DOHH2 (cell line): ENCODE results near the gene MGP.

Experiments used
- H3F3A ChIP-seq: fragments of 200-600 bp; sonication (generic), shearing (Covaris generic); 2 replicates; pipeline ENCODE4 v1.6.0; 2016; ENCODE audit warnings: antibody characterized with exemption, mild to moderate bottlenecking; ENCODE audit not compliant: control insufficient read depth, insufficient read depth
- H3K27ac ChIP-seq: fragments of 200-600 bp; sonication (generic); 2 replicates; pipeline ENCODE4 v1.5.1; 2014; ENCODE audit warnings: low read depth, mild to moderate bottlenecking, low read length, moderate library complexity
- H3K27me3 ChIP-seq: fragments of 200-600 bp; sonication (generic); 2 replicates; pipeline ENCODE4 v1.6.1; 2014; ENCODE audit warnings: mild to moderate bottlenecking, low read length, mixed read lengths; ENCODE audit not compliant: control insufficient read depth
- H3K36me3 ChIP-seq: fragments of 200-600 bp; sonication (generic); 2 replicates; pipeline ENCODE4 v1.6.1; 2014; ENCODE audit warnings: mild to moderate bottlenecking, low read length, moderate library complexity, mixed read lengths; ENCODE audit not compliant: control insufficient read depth
- H3K4me1 ChIP-seq: fragments of 200-600 bp; sonication (generic); 2 replicates; pipeline ENCODE4 v1.6.1; 2014; ENCODE audit warnings: mild to moderate bottlenecking, low read length, mixed read lengths; ENCODE audit not compliant: control insufficient read depth
- H3K4me2 ChIP-seq: fragments of 200-600 bp; sonication (generic); 2 replicates; pipeline ENCODE4 v1.6.0; 2014; ENCODE audit warnings: mild to moderate bottlenecking, low read length, moderate library complexity
- H3K4me3 ChIP-seq: fragments of 200-600 bp; sonication (generic); 2 replicates; pipeline ENCODE4 v1.5.1; 2014; ENCODE audit warnings: mild to moderate bottlenecking, low read length, mixed read lengths
- H3K79me2 ChIP-seq: fragments of 200-600 bp; sonication (generic); 2 replicates; pipeline ENCODE4 v1.6.1; 2014; ENCODE audit warnings: mild to moderate bottlenecking, low read length, mixed read lengths; ENCODE audit not compliant: control insufficient read depth
- H3K9me2 ChIP-seq: fragments of 200-600 bp; sonication (generic); replicated peaks from 2 replicates; pipeline ENCODE4 v1.6.1; 2014; ENCODE audit warnings: mild to moderate bottlenecking, low read length, mixed read lengths; ENCODE audit not compliant: control insufficient read depth
- H3K9me3 ChIP-seq: fragments of 200-600 bp; sonication (generic); 2 replicates; pipeline ENCODE4 v1.6.1; 2014; ENCODE audit warnings: antibody characterized with exemption, low read length, mixed read lengths; ENCODE audit not compliant: control insufficient read depth, insufficient read depth
- H4K20me1 ChIP-seq: fragments of 200-600 bp; sonication (generic); 2 replicates; pipeline ENCODE4 v1.6.0; 2014; ENCODE audit warnings: low read depth, mild to moderate bottlenecking, antibody characterized with exemption, low read length, moderate library complexity; ENCODE audit not compliant: control insufficient read depth, insufficient read depth
- CTCF ChIP-seq: fragments of 200-600 bp; sonication (generic); IDR thresholded peaks from one replicate; pipeline ENCODE4 v1.5.1; 2014; ENCODE audit warnings: antibody characterized with exemption, mild to moderate bottlenecking, low read depth, low read length; ENCODE audit not compliant: poor library complexity, severe bottlenecking
- EZH2phosphoT487 ChIP-seq: fragments of 200-600 bp; sonication (generic); IDR thresholded peaks from 2 replicates; pipeline ENCODE4 v1.6.1; 2017; ENCODE audit warnings: borderline replicate concordance, mild to moderate bottlenecking, antibody characterized with exemption, low read length, moderate library complexity, mixed read lengths

The MGP gene

GRCh38 chr12:14896521-14897169, 11.0 kb upstream of the MGP start:
- H3K4me3 ChIP-seq = no peak overlapping the region
- H3K27ac ChIP-seq = no peak overlapping the region
- H3K27me3 ChIP-seq = no peaks in the 10 kb centered on the region
- no peaks in the 10 kb centered on the region for H3K79me2 ChIP-seq
- no peak for TF ChIP-seq CTCF
- TF ChIP-seq EZH2phosphoT487 = no peak
- no peaks in the 10 kb centered on the region for H4K20me1 ChIP-seq
- H3K4me2 ChIP-seq = no peak overlapping the region
- H3K4me1 ChIP-seq = no peaks in the 10 kb centered on the region
- H3F3A ChIP-seq = no peaks in the 10 kb centered on the region
- no peaks in the 10 kb centered on the region for H3K9me3 ChIP-seq
- no peaks in the 10 kb centered on the region for H3K36me3 ChIP-seq
- H3K9me2 ChIP-seq = no peaks in the 10 kb centered on the region

- Histone ChIP-seq H3K4me2 (no peak overlapping the region), H3K9me3 (no peaks in the 10 kb centered on the region), H3K27me3 (no peaks in the 10 kb centered on the region), H3K36me3 (no peaks in the 10 kb centered on the region), H3F3A (no peaks in the 10 kb centered on the region), H4K20me1 (no peaks in the 10 kb centered on the region), H3K4me1 (no peaks in the 10 kb centered on the region), H3K27ac (no peak overlapping the region), H3K79me2 (no peaks in the 10 kb centered on the region), H3K4me3 (no peak overlapping the region), H3K9me2 (no peaks in the 10 kb centered on the region)
- TF ChIP-seq EZH2phosphoT487 (no peak), CTCF (no peak)
These were observed 8.0 kb upstream of the MGP start for GRCh38 chr12:14893506-14894250.

- Histone ChIP-seq H4K20me1 (no peaks in the 10 kb centered on the region), H3K4me1 (no peaks in the 10 kb centered on the region), H3K9me3 (no peaks in the 10 kb centered on the region), H3K9me2 (no peaks in the 10 kb centered on the region), H3K4me3 (no peak overlapping the region), H3K79me2 (no peaks in the 10 kb centered on the region), H3K27ac (no peak overlapping the region), H3F3A (no peaks in the 10 kb centered on the region), H3K36me3 (no peaks in the 10 kb centered on the region), H3K4me2 (no peak overlapping the region), H3K27me3 (no peaks in the 10 kb centered on the region)
- no peak for TF ChIP-seq EZH2phosphoT487
- TF ChIP-seq CTCF = peak; percentile 36
These were observed 7.3 kb upstream of the MGP start for GRCh38 chr12:14892726-14893505.
